Lower leg skin (tissue), 3 donors: Measurements from ENCODE around the gene ARHGAP22.

Experiments
- CTCF ChIP-seq, 3 donors: fragments of 450-650 bp; IDR thresholded peaks; one replicate each; pipeline ENCODE4 v1.5.1; 2016; ENCODE audit warnings: antibody characterized with exemption in 3 of 3, mild to moderate bottlenecking in 3 of 3, moderate library complexity in 2 of 3
- POLR2A ChIP-seq, 2 donors: fragments of 450-650 bp; IDR thresholded peaks; one replicate each; pipeline ENCODE4 v1.6.1; 2016 to 2017; ENCODE audit warnings: antibody characterized with exemption in 2 of 2, mild to moderate bottlenecking in 1 of 2, moderate library complexity in 1 of 2

DNA sequence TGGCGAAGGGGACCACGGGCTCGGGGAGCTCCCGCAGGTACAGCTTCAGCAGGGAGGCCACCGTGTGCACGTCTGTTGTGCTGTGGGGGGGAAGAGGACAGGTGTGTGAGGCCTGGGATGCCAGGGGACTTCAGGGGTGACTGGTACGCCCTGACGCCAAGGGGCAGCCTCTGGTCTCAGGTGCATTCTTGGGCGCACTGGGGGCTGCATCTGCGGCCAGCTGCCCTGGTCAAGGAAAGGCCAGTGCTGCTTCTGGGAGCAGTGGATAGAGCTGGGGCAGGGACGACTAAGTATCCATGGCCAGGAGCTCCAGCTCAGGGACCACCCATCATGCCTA is 149.8 kb downstream of the ARHGAP22 start:
- no peak for TF ChIP-seq CTCF (IDR thresholded peaks at IDR 0.05)
- TF ChIP-seq POLR2A (IDR thresholded peaks at IDR 0.05): no peak
